ENCODE measurements around the gene XRRA1.
"Not testable (repeated sequence)": the region's sequence is repeated elsewhere in the genome, so short reads cannot be mapped to it uniquely, and the experiment has no call there.

Gene XRRA1, protein sequence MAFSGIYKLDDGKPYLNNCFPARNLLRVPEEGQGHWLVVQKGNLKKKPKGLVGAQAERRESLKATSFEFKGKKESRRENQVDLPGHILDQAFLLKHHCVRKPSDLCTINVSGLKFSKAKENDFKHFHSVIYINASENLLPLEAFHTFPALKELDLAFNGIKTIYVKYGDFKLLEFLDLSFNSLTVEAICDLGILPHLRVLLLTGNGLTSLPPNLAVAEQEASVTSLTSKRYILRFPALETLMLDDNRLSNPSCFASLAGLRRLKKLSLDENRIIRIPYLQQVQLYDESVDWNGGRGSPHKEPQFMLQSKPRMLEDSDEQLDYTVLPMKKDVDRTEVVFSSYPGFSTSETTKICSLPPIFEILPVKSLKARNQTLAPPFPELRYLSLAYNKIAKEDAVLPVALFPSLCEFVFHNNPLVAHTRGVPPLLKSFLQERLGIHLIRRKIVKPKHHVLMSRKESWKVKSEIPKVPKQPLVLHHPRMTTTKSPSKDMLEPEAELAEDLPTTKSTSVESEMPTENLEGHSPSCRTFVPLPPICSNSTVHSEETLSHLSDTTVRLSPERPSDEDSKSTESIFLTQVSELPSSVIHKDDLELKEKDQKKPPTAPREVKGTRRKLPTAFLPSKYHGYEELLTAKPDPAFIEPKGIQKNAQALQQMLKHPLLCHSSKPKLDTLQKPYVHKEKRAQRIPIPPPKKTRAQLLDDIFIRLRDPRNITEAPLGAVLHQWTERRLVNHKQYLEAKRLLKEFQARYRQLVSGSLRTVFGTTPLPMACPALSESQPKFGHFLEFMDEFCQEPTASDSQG

GRCh38 chr11:74948898-74949752 is at the start of gene XRRA1, which contains the start of gene SPCS2:
Gene XRRA1, minus strand, starts transcription at chr11:74949091. Its CDS starts 8,213 bp downstream, at chr11:74940878.
Gene SPCS2, plus strand, starts transcription at chr11:74949266. Its CDS starts 20 bp downstream, at chr11:74949286.
- Mint-ChIP-seq H3K9me3 (no peaks in the 10 kb centered on the region), H3K27ac (peak within 1 kb of the TSS; percentile 95), H3K27me3 (no peaks in the 10 kb centered on the region), H3K36me3 (peaks cover 6% of the 10 kb centered on the region), H3K4me1 (peaks cover 56% of the 10 kb centered on the region), H3K4me3 (peak within 1 kb of the TSS; percentile 94)

GRCh38 chr11:74992852-74993251 is 44.0 kb upstream of the XRRA1 start:
- no peak overlapping the region for H3K4me3 Mint-ChIP-seq
- peaks cover 27% of the 10 kb centered on the region for H3K4me1 Mint-ChIP-seq
- no peaks in the 10 kb centered on the region for H3K36me3 Mint-ChIP-seq
- no peaks in the 10 kb centered on the region for H3K27me3 Mint-ChIP-seq
- no peak overlapping the region for H3K27ac Mint-ChIP-seq
- H3K9me3 Mint-ChIP-seq: no peaks in the 10 kb centered on the region

GRCh38 chr11:74990941-74991340 is 42.0 kb upstream of the XRRA1 start:
- Mint-ChIP-seq H3K36me3 (no peaks in the 10 kb centered on the region), H3K4me1 (peaks cover 27% of the 10 kb centered on the region), H3K27me3 (no peaks in the 10 kb centered on the region), H3K9me3 (no peaks in the 10 kb centered on the region), H3K27ac (peak overlapping the region; percentile 26), H3K4me3 (peak overlapping the region; percentile 96)

DNA sequence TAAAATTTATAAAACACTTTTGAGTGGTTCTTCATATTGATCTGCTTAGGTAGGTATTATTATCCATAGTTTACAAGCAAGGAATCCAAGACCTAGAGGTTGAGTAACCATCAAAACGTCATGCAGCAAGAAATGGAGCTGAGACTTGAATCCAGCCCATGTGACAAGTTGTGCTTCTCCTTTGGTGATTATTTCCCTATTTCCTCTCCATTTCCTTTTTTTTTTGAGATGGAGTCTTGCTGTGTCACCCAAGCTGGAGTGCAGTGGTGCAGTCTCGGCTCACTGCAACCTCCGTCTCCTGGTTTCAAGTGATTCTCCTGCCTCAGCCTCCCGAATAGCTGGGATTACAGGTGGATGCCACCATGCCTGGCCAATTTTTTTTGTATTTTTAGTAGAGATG is 41.3 kb upstream of the XRRA1 start:
- not testable (repeated sequence) for H3K9me3 Mint-ChIP-seq, H3K27ac Mint-ChIP-seq, H3K27me3 Mint-ChIP-seq, H3K36me3 Mint-ChIP-seq
- H3K4me1 Mint-ChIP-seq: peaks cover 27% of the 10 kb centered on the region
- H3K4me3 Mint-ChIP-seq: peak overlapping the region; percentile 96

DNA sequence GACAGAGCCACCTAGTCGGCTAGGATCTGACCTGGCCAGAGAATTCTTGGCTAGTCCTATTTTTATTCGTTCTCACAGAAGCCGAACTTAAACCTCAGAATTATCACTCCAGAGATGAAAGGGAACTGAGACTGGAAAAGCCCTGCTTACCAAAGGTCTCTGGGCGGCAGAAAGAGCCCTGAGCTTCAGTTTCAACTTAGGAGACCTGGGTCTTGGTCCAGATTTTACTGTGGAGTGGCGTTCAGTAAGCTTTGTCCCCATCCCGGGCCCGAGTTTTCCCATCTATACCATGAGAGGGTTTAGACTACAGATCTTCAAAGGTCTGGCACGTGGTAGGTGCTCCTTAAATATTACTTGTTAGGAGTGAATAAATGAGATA is 40.4 kb upstream of the XRRA1 start:
- no peaks in the 10 kb centered on the region for H3K36me3 Mint-ChIP-seq
- no peaks in the 10 kb centered on the region for H3K27me3 Mint-ChIP-seq
- H3K4me1 Mint-ChIP-seq: peaks cover 27% of the 10 kb centered on the region
- H3K4me3 Mint-ChIP-seq: peak overlapping the region; percentile 96
- peak overlapping the region; percentile 72 for H3K27ac Mint-ChIP-seq
- no peaks in the 10 kb centered on the region for H3K9me3 Mint-ChIP-seq

GRCh38 chr11:74988541-74989259 is 39.8 kb upstream of the XRRA1 start, which contains the start of gene NEU3:
Gene NEU3, plus strand, starts transcription at chr11:74988933. Its CDS starts 128 bp downstream, at chr11:74989061.
- no peaks in the 10 kb centered on the region for H3K36me3 Mint-ChIP-seq
- H3K27me3 Mint-ChIP-seq: no peaks in the 10 kb centered on the region
- H3K4me3 Mint-ChIP-seq: peak within 1 kb of the TSS; percentile 96
- peaks cover 27% of the 10 kb centered on the region for H3K4me1 Mint-ChIP-seq
- H3K27ac Mint-ChIP-seq: peak within 1 kb of the TSS; percentile 72
- no peaks in the 10 kb centered on the region for H3K9me3 Mint-ChIP-seq

DNA sequence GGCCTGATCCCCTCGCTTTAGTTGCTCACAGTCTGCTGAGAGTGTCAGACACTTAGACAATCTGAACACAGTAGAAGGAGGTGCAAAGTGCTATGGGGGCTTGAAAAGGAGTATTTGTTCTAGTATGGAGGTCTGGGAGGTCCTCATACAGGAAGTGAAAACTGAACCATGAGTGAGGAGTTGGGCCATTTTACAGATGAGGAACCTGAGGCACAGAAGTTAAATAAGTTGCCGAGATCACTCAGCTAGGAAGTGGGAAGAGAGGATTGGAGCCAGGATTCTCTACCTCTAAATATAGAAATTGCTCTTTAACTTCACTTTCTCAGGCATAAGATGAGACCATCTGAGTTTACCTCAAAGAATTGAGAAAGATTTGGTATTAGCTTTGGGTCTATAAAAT is 35.8 kb upstream of the XRRA1 start:
- H3K9me3 Mint-ChIP-seq: no peaks in the 10 kb centered on the region
- peaks cover 2% of the 10 kb centered on the region for H3K36me3 Mint-ChIP-seq
- no peak overlapping the region for H3K27ac Mint-ChIP-seq
- H3K27me3 Mint-ChIP-seq: no peaks in the 10 kb centered on the region
- peaks cover 5% of the 10 kb centered on the region for H3K4me1 Mint-ChIP-seq
- H3K4me3 Mint-ChIP-seq: no peak overlapping the region

- no peaks in the 10 kb centered on the region for H3K9me3 Mint-ChIP-seq
- H3K36me3 Mint-ChIP-seq: peaks cover 2% of the 10 kb centered on the region
- no peaks in the 10 kb centered on the region for H3K4me1 Mint-ChIP-seq
- no peaks in the 10 kb centered on the region for H3K27me3 Mint-ChIP-seq
- no peak overlapping the region for H3K4me3 Mint-ChIP-seq
- no peak overlapping the region for H3K27ac Mint-ChIP-seq
Observed at GRCh38 chr11:74984070-74984469, 35.2 kb upstream of the XRRA1 start.

DNA sequence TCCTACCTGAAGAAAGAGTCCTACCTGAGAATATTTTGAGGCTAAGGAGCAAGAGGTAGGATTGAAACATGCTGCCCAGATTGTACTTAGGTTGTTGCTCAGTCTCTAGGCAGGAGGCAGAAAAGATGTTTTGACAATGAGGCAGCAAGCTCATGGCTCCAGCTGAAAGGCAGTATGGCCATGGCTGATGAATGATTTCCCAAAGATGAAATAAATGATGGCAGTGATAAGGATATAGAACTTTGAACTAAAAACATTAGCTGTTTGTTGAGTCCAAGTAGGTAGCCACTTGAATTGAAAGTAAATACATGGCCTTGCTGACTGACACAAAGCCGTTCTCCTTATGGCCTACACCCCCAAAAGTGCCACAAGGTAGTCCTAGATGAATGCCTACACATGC is 33.0 kb upstream of the XRRA1 start:
- Mint-ChIP-seq H3K27me3 (no peaks in the 10 kb centered on the region), H3K36me3 (peaks cover 3% of the 10 kb centered on the region), H3K4me3 (no peak overlapping the region), H3K9me3 (no peaks in the 10 kb centered on the region), H3K27ac (no peak overlapping the region), H3K4me1 (no peaks in the 10 kb centered on the region)

GRCh38 chr11:74980634-74981033 is 31.7 kb upstream of the XRRA1 start:
- Mint-ChIP-seq H3K27me3 (no peaks in the 10 kb centered on the region), H3K9me3 (no peaks in the 10 kb centered on the region), H3K4me1 (no peaks in the 10 kb centered on the region), H3K27ac (no peak overlapping the region), H3K4me3 (no peak overlapping the region), H3K36me3 (peaks cover 6% of the 10 kb centered on the region)

GRCh38 chr11:74978041-74978440 is 29.1 kb upstream of the XRRA1 start:
- Mint-ChIP-seq H3K9me3 (no peaks in the 10 kb centered on the region), H3K36me3 (peaks cover 15% of the 10 kb centered on the region), H3K27me3 (no peaks in the 10 kb centered on the region), H3K4me3 (no peak overlapping the region), H3K27ac (no peak overlapping the region), H3K4me1 (no peaks in the 10 kb centered on the region)

DNA sequence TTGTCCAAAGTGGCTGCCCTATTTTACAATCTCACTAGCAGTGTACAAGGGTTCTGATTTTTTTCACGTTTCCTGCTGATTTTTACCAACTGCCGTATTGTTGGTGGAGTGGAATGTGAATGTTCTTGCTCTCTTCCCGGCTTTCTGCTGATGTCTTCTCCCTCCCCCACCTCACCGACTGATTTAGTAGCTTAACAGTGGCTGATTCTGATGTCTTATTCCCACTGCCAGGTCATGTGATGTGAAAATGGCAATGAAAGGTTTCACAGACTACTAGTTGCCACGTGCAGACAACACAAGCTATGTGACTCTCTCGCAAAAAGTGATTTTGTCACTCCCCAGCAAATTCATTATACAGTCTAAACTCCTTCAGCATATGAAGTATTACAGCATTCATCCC is 22.5 kb upstream of the XRRA1 start:
- Mint-ChIP-seq H3K4me1 (peaks cover 3% of the 10 kb centered on the region), H3K36me3 (peaks cover 21% of the 10 kb centered on the region), H3K9me3 (no peaks in the 10 kb centered on the region), H3K27ac (no peak overlapping the region), H3K4me3 (no peak overlapping the region), H3K27me3 (no peaks in the 10 kb centered on the region)

DNA sequence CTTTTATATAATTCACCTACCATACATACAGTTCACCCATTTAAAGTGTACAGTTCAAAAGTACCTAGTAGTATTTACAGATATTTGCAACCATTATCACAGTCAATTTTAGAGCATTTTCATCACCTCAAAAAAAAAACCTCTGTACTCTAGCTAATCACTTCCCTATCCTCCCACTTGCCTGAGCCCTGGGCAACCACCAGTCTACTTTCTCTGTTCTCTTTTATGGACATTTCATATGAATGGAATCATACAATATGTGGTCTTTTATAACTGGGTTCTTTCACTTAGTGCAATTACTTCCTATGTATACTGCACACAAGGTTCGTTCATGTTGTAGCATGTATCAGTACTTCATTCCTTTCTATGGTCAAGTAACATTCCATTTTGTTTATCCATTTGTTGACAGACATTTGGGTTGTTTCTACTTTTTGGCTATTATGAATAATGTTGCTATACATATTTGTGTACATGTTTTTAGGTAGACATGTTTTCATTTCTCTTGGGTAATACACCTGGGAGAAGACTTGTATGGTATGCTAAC is 22.0 kb upstream of the XRRA1 start:
- no peaks in the 10 kb centered on the region for H3K27me3 Mint-ChIP-seq
- no peaks in the 10 kb centered on the region for H3K9me3 Mint-ChIP-seq
- peaks cover 3% of the 10 kb centered on the region for H3K4me1 Mint-ChIP-seq
- peaks cover 20% of the 10 kb centered on the region for H3K36me3 Mint-ChIP-seq
- no peak overlapping the region for H3K4me3 Mint-ChIP-seq
- no peak overlapping the region for H3K27ac Mint-ChIP-seq

DNA sequence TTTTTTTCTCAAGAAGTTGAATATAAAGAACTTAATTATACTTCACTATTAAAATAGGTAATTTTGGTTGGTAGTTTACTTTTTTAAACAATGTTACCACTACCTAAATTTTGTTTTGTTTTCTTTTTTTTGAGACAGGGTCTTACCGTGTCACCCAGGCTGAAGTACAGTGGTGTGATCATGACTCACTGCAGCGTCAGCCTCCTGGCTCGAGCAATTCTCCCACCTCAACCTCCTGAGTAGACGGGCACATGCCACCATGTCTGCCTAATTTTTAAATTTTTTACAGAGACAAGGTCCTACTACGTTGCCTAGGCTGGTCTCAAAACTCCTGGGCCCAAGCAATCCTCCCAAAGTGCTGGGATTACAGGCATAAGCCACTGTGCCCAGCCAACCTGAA is 17.8 kb upstream of the XRRA1 start:
- no peak overlapping the region for H3K4me3 Mint-ChIP-seq
- no peaks in the 10 kb centered on the region for H3K27me3 Mint-ChIP-seq
- H3K36me3 Mint-ChIP-seq: peaks cover 11% of the 10 kb centered on the region
- no peak overlapping the region for H3K27ac Mint-ChIP-seq
- H3K4me1 Mint-ChIP-seq: peaks cover 27% of the 10 kb centered on the region
- no peaks in the 10 kb centered on the region for H3K9me3 Mint-ChIP-seq

DNA sequence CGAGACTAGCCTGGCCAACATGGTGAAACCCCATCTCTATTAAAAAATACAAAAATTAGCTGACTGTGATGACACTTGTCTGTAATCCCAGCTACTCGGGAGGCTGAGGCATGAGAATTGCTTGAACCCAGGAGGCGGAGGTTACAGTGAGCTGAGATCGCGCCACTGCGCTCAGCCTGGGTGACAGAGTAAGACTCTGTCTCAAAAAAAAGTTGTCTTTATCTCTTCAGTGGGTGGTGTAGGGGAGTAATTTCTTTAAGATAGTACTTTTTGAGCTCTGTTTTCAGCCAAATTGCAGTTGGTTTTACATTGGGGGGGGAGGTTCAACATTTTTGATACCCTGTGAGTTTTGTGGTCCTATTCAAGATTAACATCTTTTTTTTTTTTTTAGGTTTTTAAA is 11.2 kb upstream of the XRRA1 start:
- not testable (repeated sequence) for H3K9me3 Mint-ChIP-seq, H3K4me3 Mint-ChIP-seq, H3K27me3 Mint-ChIP-seq, H3K27ac Mint-ChIP-seq
- H3K4me1 Mint-ChIP-seq: peaks cover 79% of the 10 kb centered on the region
- H3K36me3 Mint-ChIP-seq: peaks cover 14% of the 10 kb centered on the region
